Smooth muscle cell of trachea (primary cell): ENCODE measurements around the gene DOLPP1. TPM values are rescaled to one million over a fixed set of nuclear protein-coding genes. Genes with fewer than 3 reads are reported as not detected.

Experiments used
- total RNA-seq: library from RNA; depleted of rRNA; stranded (reverse); fragments of >200 nt; gene quantifications from 2 replicates; pipeline ENCODE4 v1.2.1, GENCODE V29; 2014

DOLPP1 gene, protein sequence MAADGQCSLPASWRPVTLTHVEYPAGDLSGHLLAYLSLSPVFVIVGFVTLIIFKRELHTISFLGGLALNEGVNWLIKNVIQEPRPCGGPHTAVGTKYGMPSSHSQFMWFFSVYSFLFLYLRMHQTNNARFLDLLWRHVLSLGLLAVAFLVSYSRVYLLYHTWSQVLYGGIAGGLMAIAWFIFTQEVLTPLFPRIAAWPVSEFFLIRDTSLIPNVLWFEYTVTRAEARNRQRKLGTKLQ
- total RNA-seq, result 8.7 and 10.3 TPM in 2 replicates

DNA sequence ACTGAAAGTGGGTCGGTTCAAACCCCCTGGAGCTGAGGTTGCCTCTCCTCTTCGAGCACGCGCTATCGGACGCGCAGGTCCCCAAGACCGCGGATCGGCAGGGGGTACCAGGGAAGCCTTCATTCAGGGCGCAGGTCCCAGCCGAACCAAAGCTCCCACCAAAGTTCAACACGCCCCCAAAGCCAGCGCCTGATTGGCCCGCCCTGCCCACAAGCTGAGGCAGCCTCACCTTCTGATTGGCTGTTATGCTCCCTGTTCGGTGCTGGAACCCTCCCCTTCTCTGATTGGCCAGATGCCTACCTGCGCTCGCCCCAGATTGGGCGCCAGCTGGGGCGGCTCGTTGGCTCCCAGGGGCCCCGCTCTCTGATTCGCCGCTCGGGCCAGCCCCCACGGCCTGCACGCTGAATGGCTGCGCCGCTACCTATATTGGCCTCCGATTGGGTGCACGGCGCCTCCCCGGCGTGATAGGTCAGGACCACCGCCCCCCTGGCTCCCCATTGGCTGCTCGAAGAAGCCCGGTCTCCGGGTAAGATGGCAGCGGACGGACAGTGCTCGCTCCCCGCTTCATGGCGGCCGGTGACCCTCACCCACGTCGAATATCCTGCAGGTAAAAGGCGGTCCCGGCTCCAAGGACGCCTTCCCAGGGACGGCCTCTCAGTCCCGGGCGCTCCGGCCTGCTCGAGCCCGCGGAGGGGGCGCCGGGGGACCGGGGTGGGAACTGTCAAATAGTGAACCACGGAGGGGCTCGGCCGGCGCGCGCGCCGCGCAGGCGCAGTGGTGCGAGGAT lies at the start of gene DOLPP1:
Gene DOLPP1, plus strand, starts transcription at position 511 of the 787 bp plus-strand sequence. Its CDS starts 21 bp downstream, at position 532.

DNA sequence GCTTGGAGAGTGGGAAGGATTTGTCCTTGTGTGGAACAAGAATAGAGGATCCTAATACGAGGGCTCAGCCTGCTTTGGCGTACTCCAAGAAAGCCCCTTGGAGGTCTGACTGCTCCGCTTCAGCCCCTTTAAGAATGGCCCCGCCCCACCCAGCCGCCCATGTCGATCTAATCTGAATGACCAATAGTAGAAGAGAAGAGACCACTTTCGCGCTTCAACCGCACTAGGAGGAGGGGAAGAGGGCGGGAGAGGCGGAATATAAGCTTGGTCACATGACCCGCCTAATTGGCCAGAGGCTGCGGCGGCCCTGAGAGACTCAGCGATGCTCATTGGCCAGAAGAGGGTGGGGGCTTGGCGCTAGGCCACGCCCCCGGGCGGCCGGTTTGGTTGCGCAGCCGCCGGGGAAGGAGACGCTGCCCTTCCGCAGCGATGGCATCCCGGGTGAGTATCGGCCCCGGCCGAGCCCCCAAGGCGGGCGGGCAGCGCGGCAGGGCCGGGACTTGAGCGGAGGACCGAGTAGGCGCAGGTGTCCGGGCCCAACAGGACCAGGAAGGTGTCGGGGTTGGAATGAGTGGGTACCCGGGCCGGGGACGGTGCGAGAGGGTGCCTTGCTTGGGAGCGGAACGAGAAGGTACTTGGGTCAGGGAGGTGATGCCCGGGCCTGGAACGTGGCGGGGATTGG lies 44.5 kb upstream of the DOLPP1 start, which contains the start of gene MIGA2:
Gene MIGA2, plus strand, starts transcription at position 386 of the 682 bp plus-strand sequence. CDS start 3,969 bp downstream, outside the sequence.

DNA sequence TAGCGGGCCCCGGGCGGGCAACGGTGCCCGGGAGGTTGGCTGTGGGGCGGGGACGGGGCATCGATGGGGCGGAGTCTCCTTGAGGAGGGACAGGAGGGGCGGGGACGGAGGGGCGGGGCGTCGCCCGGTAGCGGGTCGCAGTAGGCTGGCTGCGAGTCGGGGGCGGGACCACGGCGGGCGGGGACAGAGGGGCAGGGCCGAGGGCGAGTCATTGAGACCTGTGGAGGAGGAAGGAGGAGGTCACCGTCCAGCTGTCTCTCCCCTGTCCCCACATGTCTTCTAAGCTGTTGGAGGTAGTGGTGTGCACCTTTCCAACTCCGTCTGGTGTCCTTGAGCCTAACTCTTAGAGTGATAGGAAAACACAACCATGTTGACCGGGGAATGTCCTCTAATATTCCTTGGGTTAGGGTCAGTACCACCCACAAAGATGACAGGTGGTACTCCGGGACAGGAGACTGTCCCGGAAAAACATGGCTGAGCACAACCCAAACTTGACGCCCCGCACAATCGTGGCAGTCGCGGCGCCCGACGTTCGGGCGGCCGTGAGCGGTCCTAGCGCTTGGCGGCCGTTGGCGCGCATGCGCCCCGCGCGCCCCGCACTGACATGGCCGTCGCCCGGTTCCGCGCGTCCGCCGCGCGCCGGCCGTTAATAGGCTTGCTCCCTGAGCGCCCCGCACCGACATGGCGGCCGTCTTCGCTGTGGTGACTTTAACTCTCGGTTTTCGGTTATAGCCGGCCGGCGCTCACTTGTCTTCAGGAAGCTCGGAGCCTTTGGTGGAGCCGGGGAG lies 30.0 kb downstream of the DOLPP1 start, which contains the start of the genes CRAT and PTPA:
Gene CRAT, minus strand, starts transcription at position 54 of the 788 bp plus-strand sequence. CDS start 284 bp downstream, outside the sequence.
Gene PTPA, plus strand, starts transcription at position 676 of the 788 bp plus-strand sequence. CDS start 186 bp downstream, outside the sequence.

Other genes starting within 250 kb of the DOLPP1 start
- gene KYAT1, start 199.2 kb upstream of the DOLPP1 start, total RNA-seq, result 9.1 and 13.7 TPM in 2 replicates
- 29.1 and 44.0 TPM in 2 replicates for gene LRRC8A, start 199.0 kb upstream of the DOLPP1 start, total RNA-seq
- 16.1 and 18.7 TPM in 2 replicates for gene PHYHD1, start 160.1 kb upstream of the DOLPP1 start, total RNA-seq
- 28.2 and 40.9 TPM in 2 replicates for gene DOLK, start 133.5 kb upstream of the DOLPP1 start, total RNA-seq
- gene NUP188, start 133.4 kb upstream of the DOLPP1 start, total RNA-seq, result 38.5 and 43.5 TPM in 2 replicates
- 63.9 and 83.7 TPM in 2 replicates for gene SH3GLB2, start 52.8 kb upstream of the DOLPP1 start, total RNA-seq
- gene MIGA2, start 44.5 kb upstream of the DOLPP1 start, total RNA-seq, result 30.7 and 42.8 TPM in 2 replicates
- gene CRAT, start 29.7 kb downstream of the DOLPP1 start, total RNA-seq, result 63.4 and 90.5 TPM in 2 replicates
- gene PTPA, start 30.3 kb downstream of the DOLPP1 start, total RNA-seq, result 130 and 145 TPM in 2 replicates
- 65.6 and 118 TPM in 2 replicates for gene IER5L, start 97.2 kb downstream of the DOLPP1 start, total RNA-seq